Effector memory CD8-positive, alpha-beta T cell (primary cell): Measurements from ENCODE around the gene PLCH1.

ENCODE experiments used
- ATAC-seq: fragments of 150-1000 bp; cut with Tn5 transposase; replicated peaks from 2 replicates; pipeline ENCODE4 v1.10.0; 2021; ENCODE audit warnings: mild to moderate bottlenecking, moderate library complexity
- DNase-seq, 3 experiments: peaks; one replicate each; pipeline ENCODE4 v3.0.0; 2021
- H3K27ac Mint-ChIP-seq, 2 donors: one replicate each; pipeline ENCODE4 v1.8.0; 2022; ENCODE audit warnings: mild to moderate bottlenecking in 2 of 2, mixed read lengths in 2 of 2, moderate library complexity in 2 of 2
- H3K27me3 Mint-ChIP-seq, 2 donors: one replicate each; pipeline ENCODE4 v1.8.0; 2022; ENCODE audit warnings: mixed read lengths in 2 of 2
- H3K36me3 Mint-ChIP-seq: one replicate; pipeline ENCODE4 v1.8.0; 2022; ENCODE audit warnings: mild to moderate bottlenecking, moderate library complexity, mixed read lengths; ENCODE audit not compliant: insufficient read depth
- H3K4me1 Mint-ChIP-seq, 2 donors: one replicate each; pipeline ENCODE4 v1.8.0; 2022; ENCODE audit warnings: low read depth in 2 of 2, mixed read lengths in 2 of 2
- H3K4me3 Mint-ChIP-seq, 2 donors: one replicate each; pipeline ENCODE4 v1.8.0; 2022; ENCODE audit warnings: mild to moderate bottlenecking in 2 of 2, mixed read lengths in 2 of 2, moderate library complexity in 2 of 2
- H3K9me3 Mint-ChIP-seq, 2 donors: one replicate each; pipeline ENCODE4 v1.8.0; 2022; ENCODE audit warnings: mixed read lengths in 2 of 2

The PLCH1 gene

DNA sequence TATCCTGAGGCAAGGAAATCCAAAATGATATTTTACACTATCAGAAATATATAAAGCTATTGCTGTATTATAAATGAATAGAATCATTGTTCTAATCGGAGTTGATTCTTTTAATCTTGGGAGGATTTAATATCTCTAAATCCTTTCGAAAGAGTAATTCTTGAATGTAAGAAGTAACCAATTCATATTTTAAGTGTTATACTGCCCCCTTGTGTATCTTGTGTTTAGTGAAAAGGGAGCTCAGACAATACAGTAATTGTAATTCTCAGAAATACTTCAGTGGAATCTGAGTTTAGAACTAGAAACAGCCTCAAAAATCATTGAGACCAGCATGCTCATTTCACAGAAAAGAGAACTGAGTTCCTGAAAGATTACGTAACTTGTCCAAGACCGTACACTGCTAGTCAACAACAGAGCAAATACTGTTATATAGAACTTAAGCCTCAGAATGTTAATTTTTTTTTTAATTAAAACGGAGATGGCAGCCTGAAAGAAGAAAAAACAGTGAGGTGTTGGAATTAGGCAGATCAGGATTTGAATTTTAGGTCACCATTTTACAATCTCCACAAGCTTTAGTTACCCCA is 42.9 kb downstream of the PLCH1 start:
- ATAC-seq (peak; percentile 36), DNase-seq (no peak)
- no peak overlapping the region for H3K4me3 Mint-ChIP-seq
- no peaks in the 10 kb centered on the region for H3K4me1 Mint-ChIP-seq
- H3K27ac Mint-ChIP-seq = no peak overlapping the region
- peaks cover 6 to 27% of the 10 kb centered on the region in 2 donors for H3K27me3 Mint-ChIP-seq
- no peaks in the 10 kb centered on the region for H3K9me3 Mint-ChIP-seq
- no peaks in the 10 kb centered on the region for H3K36me3 Mint-ChIP-seq

DNA sequence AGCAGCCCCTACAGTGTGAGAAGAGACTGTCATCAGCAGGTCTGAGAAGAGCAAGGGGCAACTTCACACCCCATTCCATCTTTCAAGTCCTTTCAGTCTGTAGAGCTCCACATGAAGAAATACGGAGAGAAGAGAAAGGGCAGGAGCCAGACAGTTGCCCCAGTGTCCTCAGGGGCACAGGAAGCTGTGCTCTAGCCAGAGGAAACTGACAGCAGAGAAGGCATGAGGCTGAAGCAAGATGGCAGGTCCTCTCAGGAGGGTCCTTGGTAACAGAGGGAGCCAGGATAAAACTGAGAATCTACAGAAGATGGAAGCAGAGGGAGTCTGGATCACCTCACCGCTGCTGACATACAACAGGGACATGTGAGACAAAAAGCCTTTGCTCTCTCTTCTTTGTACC is 47.3 kb downstream of the PLCH1 start:
- Mint-ChIP-seq H3K27me3 (peaks cover 17 to 22% of the 10 kb centered on the region in 2 donors), H3K4me3 (no peak overlapping the region), H3K27ac (no peak overlapping the region), H3K9me3 (no peaks in the 10 kb centered on the region), H3K36me3 (no peaks in the 10 kb centered on the region), H3K4me1 (no peaks in the 10 kb centered on the region)
- DNase-seq (no peak), ATAC-seq (no peak)

DNA sequence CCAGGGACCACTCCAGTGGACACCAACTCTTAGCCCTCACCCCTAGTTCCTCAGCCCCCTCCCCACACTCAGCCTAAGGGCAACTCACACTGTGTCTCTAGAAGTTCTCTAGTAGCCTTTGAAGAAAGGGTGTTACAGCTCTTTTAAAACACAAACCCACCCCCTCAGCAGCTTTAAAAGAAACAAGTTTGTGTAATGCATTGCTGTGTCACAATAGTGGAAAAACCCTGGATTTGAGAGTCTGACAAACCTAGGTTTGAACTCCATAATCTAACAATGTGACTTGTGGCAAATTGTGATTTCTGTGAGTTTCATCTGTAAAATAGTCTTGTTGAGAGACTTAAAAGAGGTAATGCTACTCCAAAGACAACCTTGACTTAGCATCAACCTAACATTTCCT is 54.0 kb downstream of the PLCH1 start:
- Mint-ChIP-seq H3K27me3 (peaks cover 23 to 47% of the 10 kb centered on the region in 2 donors), H3K4me1 (no peaks in the 10 kb centered on the region), H3K9me3 (no peaks in the 10 kb centered on the region), H3K36me3 (no peaks in the 10 kb centered on the region), H3K27ac (no peak overlapping the region), H3K4me3 (no peak overlapping the region)
- ATAC-seq (no peak), DNase-seq (no peak)

DNA sequence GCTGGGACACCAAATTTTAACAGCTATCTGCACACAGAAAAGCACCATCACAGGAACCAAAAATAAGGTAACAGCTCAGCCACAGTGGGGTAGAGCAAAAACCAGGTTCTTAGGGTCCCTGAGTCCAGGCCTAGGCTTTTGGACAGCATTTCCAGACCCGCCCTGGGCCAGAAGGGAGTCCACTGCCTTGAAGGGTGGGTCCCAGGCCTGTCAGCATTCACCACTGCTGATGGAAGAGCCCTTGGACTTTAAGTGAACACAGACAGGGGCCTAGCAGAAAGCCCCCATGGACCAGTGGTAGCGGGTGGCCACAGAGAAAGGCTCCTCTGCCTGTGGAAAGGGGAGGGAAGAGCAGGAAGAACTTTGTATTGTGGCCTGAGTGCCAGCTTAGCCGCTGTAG is 56.4 kb downstream of the PLCH1 start:
- no peaks in the 10 kb centered on the region for H3K36me3 Mint-ChIP-seq
- no peaks in the 10 kb centered on the region for H3K4me1 Mint-ChIP-seq
- no peak overlapping the region for H3K27ac Mint-ChIP-seq
- no peak overlapping the region for H3K4me3 Mint-ChIP-seq
- DNase-seq (no peak), ATAC-seq (no peak)
- H3K27me3 Mint-ChIP-seq = peaks cover 25 to 39% of the 10 kb centered on the region in 2 donors
- no peaks in the 10 kb centered on the region for H3K9me3 Mint-ChIP-seq

DNA sequence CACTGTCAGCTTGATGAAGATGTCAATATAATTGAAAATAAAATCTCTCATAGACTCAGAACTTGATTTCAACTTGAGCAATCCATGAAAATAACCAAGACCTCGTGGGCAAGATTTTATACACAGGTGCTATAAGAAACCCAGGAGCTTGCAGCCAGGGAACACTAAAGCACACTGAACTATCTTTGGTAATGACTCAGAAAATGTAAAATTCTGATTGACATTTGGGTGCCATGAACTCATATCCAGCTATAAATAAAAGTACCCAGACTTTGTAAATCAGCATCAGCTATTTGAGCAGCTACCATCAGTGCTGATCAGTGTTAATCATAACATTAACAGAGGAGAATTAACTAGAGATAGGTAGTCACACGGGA is 61.5 kb downstream of the PLCH1 start:
- ATAC-seq (no peak), DNase-seq (no peak)
- Mint-ChIP-seq H3K36me3 (no peaks in the 10 kb centered on the region), H3K4me3 (no peak overlapping the region), H3K4me1 (no peaks in the 10 kb centered on the region), H3K27me3 (peaks cover 17 to 31% of the 10 kb centered on the region in 2 donors), H3K9me3 (no peaks in the 10 kb centered on the region), H3K27ac (no peak overlapping the region)

DNA sequence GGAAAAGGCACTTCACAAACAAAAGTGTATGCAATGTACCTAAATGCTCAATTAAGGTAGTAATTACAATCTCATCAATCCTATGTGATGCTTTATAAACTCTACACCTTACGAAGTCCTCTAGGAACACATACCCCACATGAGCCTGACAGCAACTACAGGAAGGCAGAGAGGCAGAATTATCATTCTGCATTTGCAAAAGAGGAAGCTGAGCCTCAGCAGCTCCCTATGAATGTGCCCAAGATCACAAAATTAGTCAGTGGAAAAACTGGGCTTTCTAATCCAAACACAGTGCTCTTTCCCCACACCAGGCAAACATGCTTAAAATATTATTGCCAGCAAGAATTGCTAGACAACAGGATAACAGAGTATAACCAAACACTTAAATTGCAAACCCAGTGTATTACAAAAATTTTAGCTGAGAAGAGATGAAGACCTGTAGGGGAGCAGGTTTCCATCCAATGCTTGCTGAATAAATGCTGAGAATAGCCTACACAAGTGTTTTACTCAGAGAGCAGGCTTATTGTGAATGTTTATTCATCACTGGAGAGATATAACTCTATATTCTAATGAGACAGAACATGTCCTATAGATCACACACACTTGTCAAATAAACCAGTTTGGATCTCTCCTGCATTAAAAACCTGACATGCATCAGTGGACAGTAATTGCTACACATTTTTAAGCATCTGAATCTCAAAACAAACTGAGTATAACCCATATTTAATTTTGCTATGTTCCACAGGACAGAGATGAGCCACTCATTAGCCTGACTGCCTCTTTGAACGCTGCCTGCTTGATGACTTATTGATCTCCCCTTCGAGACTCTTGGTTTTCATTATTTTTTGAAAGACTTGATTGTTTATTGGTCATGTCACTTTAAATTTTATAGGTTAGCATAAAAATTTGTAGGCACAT is 62.2 kb downstream of the PLCH1 start:
- no peak overlapping the region for H3K4me3 Mint-ChIP-seq
- DNase-seq (no peak), ATAC-seq (no peak)
- H3K36me3 Mint-ChIP-seq = no peaks in the 10 kb centered on the region
- peaks cover 12 to 35% of the 10 kb centered on the region in 2 donors for H3K27me3 Mint-ChIP-seq
- H3K27ac Mint-ChIP-seq = no peak overlapping the region
- no peaks in the 10 kb centered on the region for H3K9me3 Mint-ChIP-seq
- H3K4me1 Mint-ChIP-seq = no peaks in the 10 kb centered on the region

DNA sequence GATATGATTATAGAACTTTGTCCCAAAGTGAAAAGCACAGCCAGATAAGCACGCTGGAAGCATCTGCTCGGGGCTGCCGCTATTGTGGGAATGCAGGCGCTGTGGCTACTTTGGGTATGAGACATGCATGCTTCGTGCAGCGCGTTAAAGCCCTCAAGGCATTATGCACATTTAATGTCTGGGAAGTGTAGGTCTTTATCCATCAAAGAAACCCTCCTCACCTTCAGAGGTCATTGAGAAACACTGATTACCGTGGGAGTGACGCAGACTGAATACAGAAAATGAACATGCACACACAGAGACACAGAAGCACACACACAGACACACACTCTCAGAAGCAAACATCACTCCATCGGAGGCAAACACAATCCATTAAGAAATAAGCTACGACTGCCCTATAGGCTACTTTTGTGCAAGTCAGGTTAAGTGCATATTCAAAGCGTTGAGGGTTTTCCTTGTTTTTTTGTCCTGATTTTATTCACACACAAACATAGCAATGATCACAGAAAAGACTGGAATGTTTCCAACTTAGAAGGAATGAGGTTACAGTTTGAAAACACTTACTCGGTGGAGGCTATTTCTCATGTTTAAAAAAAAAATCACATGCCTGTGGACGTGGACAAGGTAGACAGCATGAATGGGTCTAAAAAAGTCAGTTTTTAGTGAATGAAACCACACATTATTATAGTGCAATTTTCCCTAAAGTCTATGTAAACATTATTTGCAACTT is 68.5 kb downstream of the PLCH1 start:
- DNase-seq = no peak
- H3K36me3 Mint-ChIP-seq = no peaks in the 10 kb centered on the region
- no peak overlapping the region for H3K27ac Mint-ChIP-seq
- no peaks in the 10 kb centered on the region for H3K4me1 Mint-ChIP-seq
- no peak overlapping the region for H3K4me3 Mint-ChIP-seq
- peaks cover 19 to 25% of the 10 kb centered on the region in 2 donors for H3K27me3 Mint-ChIP-seq
- H3K9me3 Mint-ChIP-seq = no peaks in the 10 kb centered on the region
- no peak for ATAC-seq

DNA sequence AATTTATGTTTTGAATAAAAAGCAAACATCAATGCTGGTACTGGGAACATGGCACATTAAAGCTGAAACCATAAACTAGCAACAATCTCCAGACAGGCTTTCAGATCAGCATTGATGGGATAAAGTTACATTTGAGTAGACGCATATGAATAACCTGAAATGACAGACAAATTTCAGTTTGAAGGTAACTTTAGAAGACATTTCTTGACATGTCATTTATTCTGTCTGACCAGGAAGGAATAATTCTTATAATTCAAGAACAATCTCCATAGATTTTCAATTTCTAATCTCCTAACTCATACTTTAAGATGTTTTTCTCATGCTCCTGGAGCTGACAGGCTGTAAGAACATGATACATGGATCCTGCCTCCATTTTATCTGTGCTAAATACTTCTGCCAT is 69.8 kb downstream of the PLCH1 start:
- H3K9me3 Mint-ChIP-seq = no peaks in the 10 kb centered on the region
- H3K36me3 Mint-ChIP-seq = no peaks in the 10 kb centered on the region
- H3K4me3 Mint-ChIP-seq = no peak overlapping the region
- ATAC-seq (no peak), DNase-seq (no peak)
- H3K27me3 Mint-ChIP-seq = peaks cover 19 to 31% of the 10 kb centered on the region in 2 donors
- no peak overlapping the region for H3K27ac Mint-ChIP-seq
- no peaks in the 10 kb centered on the region for H3K4me1 Mint-ChIP-seq

DNA sequence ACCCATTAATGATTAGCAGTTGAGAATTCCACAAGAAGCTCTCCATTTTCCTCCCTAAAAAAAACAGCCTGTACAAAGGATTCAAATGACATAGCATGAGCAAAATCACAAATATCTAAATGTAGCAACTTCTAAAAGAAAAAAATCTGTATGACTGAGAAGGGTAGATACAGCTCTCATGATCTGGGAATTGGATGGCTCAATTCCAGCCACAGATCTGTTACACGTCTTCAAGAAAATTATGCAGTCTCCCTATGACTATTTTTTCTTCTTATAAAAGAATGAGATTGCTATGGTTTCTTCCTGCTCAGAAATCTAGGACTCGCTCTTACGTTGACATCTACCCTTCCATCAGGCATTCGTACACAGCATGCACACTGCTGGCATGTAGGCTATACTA is 71.5 kb downstream of the PLCH1 start:
- H3K9me3 Mint-ChIP-seq = no peaks in the 10 kb centered on the region
- no peak overlapping the region for H3K27ac Mint-ChIP-seq
- ATAC-seq = no peak

DNA sequence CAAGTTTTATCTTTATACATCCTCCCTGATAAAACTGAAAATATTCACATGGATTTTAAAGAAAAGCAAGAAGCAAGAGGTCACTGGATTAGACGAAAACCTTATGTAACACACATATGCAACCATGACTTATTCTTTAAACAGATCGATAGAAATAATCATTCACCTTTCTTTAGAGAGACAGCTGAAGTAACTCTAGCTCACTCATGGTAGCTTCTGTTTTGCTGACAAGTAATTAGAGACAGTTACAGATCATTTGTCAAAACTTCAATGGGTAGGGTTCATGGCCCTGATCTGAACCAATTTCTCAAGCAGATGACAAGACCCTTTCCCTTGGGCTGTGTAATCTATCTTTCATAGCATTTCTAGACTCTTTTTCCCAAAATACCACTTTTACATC is 74.5 kb downstream of the PLCH1 start:
- DNase-seq (no peak), ATAC-seq (no peak)
- H3K27ac Mint-ChIP-seq = no peak overlapping the region
- H3K4me3 Mint-ChIP-seq = no peak overlapping the region
- no peaks in the 10 kb centered on the region for H3K4me1 Mint-ChIP-seq
- H3K9me3 Mint-ChIP-seq = no peaks in the 10 kb centered on the region
- H3K36me3 Mint-ChIP-seq = no peaks in the 10 kb centered on the region
- H3K27me3 Mint-ChIP-seq = peaks cover 10 to 12% of the 10 kb centered on the region in 2 donors

More for the DNA sequence above, 71.5 kb downstream of the PLCH1 start:
- no peaks in the 10 kb centered on the region for H3K4me1 Mint-ChIP-seq
- H3K4me3 Mint-ChIP-seq = no peak overlapping the region
- peaks cover 23 to 27% of the 10 kb centered on the region in 2 donors for H3K27me3 Mint-ChIP-seq
- DNase-seq = no peak
- H3K36me3 Mint-ChIP-seq = no peaks in the 10 kb centered on the region

DNA sequence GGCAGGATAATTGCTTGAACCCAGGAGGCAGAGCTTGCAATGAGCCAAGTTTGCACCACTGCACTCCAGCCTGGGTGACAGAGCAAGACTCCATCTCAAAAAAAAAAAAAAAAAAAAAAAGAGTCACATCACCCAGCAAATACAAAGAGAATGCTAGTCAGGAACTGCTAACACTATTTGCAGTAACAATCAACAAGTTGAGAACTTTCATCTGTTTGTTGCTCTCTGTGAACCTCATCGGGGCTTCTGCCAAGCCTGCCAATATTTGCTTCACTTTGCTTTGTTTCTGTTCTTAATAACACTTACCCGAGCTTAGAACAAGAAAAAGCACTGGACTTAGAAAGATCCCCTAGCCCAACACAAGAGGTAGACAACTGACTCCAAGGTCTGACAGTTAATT is 76.9 kb downstream of the PLCH1 start:
- Mint-ChIP-seq H3K4me1 (no peaks in the 10 kb centered on the region), H3K9me3 (no peaks in the 10 kb centered on the region), H3K36me3 (no peaks in the 10 kb centered on the region), H3K4me3 (no peak overlapping the region), H3K27ac (no peak overlapping the region), H3K27me3 (peaks cover 17 to 20% of the 10 kb centered on the region in 2 donors)
- ATAC-seq (no peak), DNase-seq (no peak)

DNA sequence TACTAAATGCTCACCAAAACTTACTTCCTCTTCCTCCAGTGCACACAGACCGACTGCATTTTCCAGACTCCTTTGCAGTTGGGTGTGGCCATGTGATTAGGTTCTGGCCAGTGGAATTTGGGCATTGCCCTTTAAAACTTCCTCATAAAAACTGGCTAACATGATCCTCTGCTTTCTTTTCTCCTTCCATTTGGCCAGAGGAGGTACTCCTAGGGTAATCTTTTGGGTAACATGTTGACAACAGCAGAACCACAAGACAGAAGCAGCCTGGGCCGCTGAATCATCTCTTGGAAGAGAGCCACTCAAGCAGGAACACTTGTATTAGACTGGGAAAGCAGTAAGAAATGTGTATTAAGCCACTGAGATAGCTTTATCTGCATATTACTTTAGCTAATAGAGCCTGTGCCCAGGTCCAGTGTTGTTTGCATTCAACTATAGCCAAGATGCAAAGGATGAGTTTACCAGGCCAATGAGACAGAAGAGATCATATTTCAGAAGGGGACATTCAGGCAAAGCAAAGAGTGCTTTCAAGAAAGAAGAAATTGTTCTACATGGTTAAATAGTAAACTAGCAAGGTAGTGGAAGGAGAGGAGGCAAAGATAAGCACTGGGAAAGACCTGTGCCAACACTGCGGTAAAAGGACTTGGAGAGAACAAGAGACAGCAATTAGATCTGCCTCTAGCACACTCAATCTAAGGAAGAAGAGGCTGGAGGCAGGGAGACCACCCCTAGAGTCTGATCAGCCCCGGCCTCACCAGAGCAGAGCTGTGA is 79.8 kb downstream of the PLCH1 start:
- H3K4me1 Mint-ChIP-seq = no peaks in the 10 kb centered on the region
- no peaks in the 10 kb centered on the region for H3K36me3 Mint-ChIP-seq
- peaks cover 20 to 21% of the 10 kb centered on the region in 2 donors for H3K27me3 Mint-ChIP-seq
- no peak overlapping the region for H3K27ac Mint-ChIP-seq
- H3K4me3 Mint-ChIP-seq = no peak overlapping the region
- ATAC-seq (no peak), DNase-seq (no peak)
- H3K9me3 Mint-ChIP-seq = no peaks in the 10 kb centered on the region

DNA sequence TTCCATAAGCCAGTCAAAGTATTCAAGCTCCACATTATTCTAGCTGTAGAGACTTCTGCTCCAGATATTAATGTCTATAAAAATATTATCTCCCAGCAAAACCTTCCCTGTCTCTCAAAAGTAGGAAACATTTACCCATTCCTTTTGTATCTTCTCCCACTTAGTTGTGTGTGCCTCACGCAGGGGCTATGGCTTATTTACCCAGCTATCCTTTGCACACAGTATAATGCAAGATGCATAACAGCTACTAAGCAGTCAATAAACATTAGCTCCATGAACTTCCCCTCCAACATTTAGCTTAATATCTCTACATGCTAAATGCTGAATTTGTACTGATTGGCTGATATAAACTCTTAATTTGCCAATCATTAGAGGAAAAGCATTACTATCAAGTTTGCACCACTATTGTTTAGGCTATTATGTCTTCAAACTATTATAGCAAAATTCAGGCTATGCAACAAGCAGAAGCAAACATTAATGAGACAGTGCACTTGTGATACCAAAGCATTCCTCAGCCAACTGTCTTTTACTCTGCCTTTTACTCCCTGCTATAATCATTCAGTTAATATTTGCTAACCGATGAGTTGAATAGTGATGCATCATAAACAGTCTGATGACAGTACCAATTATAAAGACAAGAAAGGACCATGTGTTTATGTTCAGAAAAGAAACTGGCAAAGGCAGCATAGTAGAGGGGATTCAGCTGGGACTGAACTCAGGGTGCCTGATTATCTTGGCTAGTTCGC is 81.2 kb downstream of the PLCH1 start:
- no peaks in the 10 kb centered on the region for H3K4me1 Mint-ChIP-seq
- H3K9me3 Mint-ChIP-seq = no peaks in the 10 kb centered on the region
- no peak overlapping the region for H3K4me3 Mint-ChIP-seq
- peaks cover 18 to 20% of the 10 kb centered on the region in 2 donors for H3K27me3 Mint-ChIP-seq
- DNase-seq (no peak), ATAC-seq (no peak)
- no peak overlapping the region for H3K27ac Mint-ChIP-seq
- no peaks in the 10 kb centered on the region for H3K36me3 Mint-ChIP-seq
